Measurements from ENCODE around the gene NBEA. TPM values are rescaled to one million over a fixed set of nuclear protein-coding genes. Genes with fewer than 3 reads are reported as not detected.

Gene NBEA
- total RNA-seq, 1 experiment from 2014 or later, result 3.3 TPM

DNA sequence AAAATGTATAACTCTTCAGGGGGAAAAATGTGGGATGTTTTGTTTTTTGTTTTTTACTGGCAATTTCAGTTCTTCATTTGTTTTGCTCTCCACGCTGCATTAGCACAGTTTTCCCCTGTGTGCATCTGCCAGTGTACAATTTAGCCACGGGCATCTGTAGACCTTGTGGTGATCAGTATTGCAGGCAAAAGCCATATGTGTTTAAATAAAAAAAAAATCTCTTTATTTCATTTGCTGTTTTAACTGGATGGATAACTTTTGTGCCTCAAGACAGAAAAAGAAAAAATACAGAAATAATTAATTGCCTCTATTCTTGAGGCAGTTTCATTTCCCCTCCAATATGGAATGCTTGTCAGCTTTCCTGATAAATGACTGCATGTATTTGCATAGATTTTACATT, 542.3 kb downstream of the NBEA start:
- no peaks in the 10 kb centered on the region for H3K4me1 Mint-ChIP-seq (ENCODE audit: insufficient read depth, unreplicated experiment)
- POLR2A ChIA-PET, result interaction anchor here (0.6 kb wide), 1 partner anchor 33 kb away, joined by 3 read pairs; no protein-coding TSS in a partner anchor
- H3K9me3 Mint-ChIP-seq (ENCODE audit: unreplicated experiment), result no peaks in the 10 kb centered on the region
- H3K27ac Mint-ChIP-seq (ENCODE audit: low read depth, unreplicated experiment), result no peak overlapping the region
- no peaks in the 10 kb centered on the region for H3K36me3 Mint-ChIP-seq (ENCODE audit: insufficient read depth, unreplicated experiment)
- intact Hi-C loops (cut with micrococcal nuclease), result no loop called here
- no peak for TF ChIP-seq CTCF (IDR thresholded peaks at IDR 0.05; ENCODE audit: unreplicated experiment)
- H3K4me3 Mint-ChIP-seq (ENCODE audit: unreplicated experiment), result no peak overlapping the region
- CTCF ChIA-PET, result interaction anchor here (0.7 kb wide), 1 partner anchor 20 kb away, joined by 4 read pairs; no protein-coding TSS in a partner anchor
- no peaks in the 10 kb centered on the region for H3K27me3 Mint-ChIP-seq (ENCODE audit: insufficient read depth, unreplicated experiment)
- BruUV-seq (replicated peaks), result no TSS peak
- no peak for DNase-seq (ENCODE audit: unreplicated experiment)

DNA sequence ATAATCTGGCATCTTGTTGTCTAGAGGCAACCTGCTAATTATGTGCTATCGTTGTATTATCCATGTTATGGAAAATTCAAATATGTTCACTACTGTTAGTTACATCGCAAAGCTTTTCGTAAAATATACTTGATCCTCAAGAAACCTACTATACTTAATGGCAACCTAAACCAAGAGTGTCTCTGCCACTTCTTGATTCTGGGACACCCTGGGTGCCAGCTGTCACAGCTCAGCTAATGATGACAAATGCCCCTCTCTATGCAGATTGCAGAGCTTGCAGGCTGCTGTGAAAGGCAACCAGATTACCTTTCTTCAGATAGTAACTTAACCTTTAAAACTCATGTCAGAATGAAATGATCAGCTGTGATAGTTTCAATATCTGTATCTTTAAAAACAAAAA, 543.4 kb downstream of the NBEA start:
- no peak for TF ChIP-seq CTCF (IDR thresholded peaks at IDR 0.05; ENCODE audit: unreplicated experiment)
- H3K4me3 Mint-ChIP-seq (ENCODE audit: unreplicated experiment), result no peak overlapping the region
- ChIA-PET POLR2A (no interaction called here), CTCF (no interaction called here)
- H3K27me3 Mint-ChIP-seq (ENCODE audit: insufficient read depth, unreplicated experiment), result no peaks in the 10 kb centered on the region
- H3K27ac Mint-ChIP-seq (ENCODE audit: low read depth, unreplicated experiment), result no peak overlapping the region
- no TSS peak for BruUV-seq (replicated peaks)
- no peak for DNase-seq (ENCODE audit: unreplicated experiment)
- H3K36me3 Mint-ChIP-seq (ENCODE audit: insufficient read depth, unreplicated experiment), result no peaks in the 10 kb centered on the region
- no peaks in the 10 kb centered on the region for H3K4me1 Mint-ChIP-seq (ENCODE audit: insufficient read depth, unreplicated experiment)
- intact Hi-C loops (cut with micrococcal nuclease), result no loop called here
- no peaks in the 10 kb centered on the region for H3K9me3 Mint-ChIP-seq (ENCODE audit: unreplicated experiment)

DNA sequence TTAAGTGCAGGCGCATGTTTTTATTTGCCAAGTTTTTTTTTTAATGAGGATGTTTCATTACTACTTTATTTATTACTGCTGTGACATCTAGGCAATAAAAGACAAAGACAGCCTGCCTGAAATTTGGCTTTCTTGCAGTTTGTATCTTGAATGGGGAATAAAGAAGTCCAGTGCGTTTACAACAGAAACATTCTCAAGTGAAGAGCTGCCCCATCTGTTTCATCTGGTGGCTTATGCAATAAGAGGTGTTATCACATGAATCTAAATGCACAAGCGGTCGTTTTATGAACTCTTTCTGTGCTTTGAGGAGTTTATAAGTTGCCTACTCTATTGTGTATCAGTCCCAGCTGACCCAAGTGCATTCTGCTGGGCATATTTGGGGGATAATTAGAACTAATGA, 547.0 kb downstream of the NBEA start:
- no peak overlapping the region for H3K27ac Mint-ChIP-seq (ENCODE audit: low read depth, unreplicated experiment)
- DNase-seq (ENCODE audit: unreplicated experiment), result no peak
- H3K9me3 Mint-ChIP-seq (ENCODE audit: unreplicated experiment), result no peaks in the 10 kb centered on the region
- intact Hi-C loops (cut with micrococcal nuclease), result no loop called here
- H3K27me3 Mint-ChIP-seq (ENCODE audit: insufficient read depth, unreplicated experiment), result no peaks in the 10 kb centered on the region
- CTCF ChIA-PET, result no interaction called here
- H3K36me3 Mint-ChIP-seq (ENCODE audit: insufficient read depth, unreplicated experiment), result no peaks in the 10 kb centered on the region
- no peak for TF ChIP-seq CTCF (IDR thresholded peaks at IDR 0.05; ENCODE audit: unreplicated experiment)
- BruUV-seq (replicated peaks), result no TSS peak
- H3K4me3 Mint-ChIP-seq (ENCODE audit: unreplicated experiment), result no peak overlapping the region
- no peaks in the 10 kb centered on the region for H3K4me1 Mint-ChIP-seq (ENCODE audit: insufficient read depth, unreplicated experiment)
- POLR2A ChIA-PET, result no interaction called here

DNA sequence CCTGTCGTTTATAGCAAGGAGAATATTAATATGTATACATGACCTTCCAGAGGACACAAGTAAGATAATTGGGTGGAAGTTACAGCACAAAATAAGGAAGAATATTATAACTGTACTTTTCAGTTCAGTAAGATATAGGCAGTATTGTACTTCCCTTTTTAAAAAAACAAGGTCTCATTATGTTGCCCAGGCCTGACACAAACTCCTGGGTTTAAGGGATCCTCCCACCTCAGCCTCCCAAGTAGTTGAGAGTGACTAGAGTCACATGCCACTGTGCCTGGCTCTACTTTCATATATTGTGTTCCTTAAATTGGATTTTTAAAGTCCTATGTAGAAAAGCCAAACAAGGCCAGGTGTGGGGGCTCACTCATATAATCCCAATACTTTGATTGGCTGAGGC, 553.9 kb downstream of the NBEA start:
- intact Hi-C loops (cut with micrococcal nuclease), result no loop called here
- H3K27me3 Mint-ChIP-seq (ENCODE audit: insufficient read depth, unreplicated experiment), result no peaks in the 10 kb centered on the region
- no peaks in the 10 kb centered on the region for H3K9me3 Mint-ChIP-seq (ENCODE audit: unreplicated experiment)
- H3K36me3 Mint-ChIP-seq (ENCODE audit: insufficient read depth, unreplicated experiment), result no peaks in the 10 kb centered on the region
- ChIA-PET POLR2A (no interaction called here), CTCF (interaction anchor here (0.9 kb wide), 1 partner anchor 48 kb away, joined by 4 read pairs; no protein-coding TSS in a partner anchor)
- no peak for DNase-seq (ENCODE audit: unreplicated experiment)
- no TSS peak for BruUV-seq (replicated peaks)
- no peak overlapping the region for H3K4me3 Mint-ChIP-seq (ENCODE audit: unreplicated experiment)
- TF ChIP-seq CTCF (IDR thresholded peaks at IDR 0.05; ENCODE audit: unreplicated experiment), result no peak
- no peak overlapping the region for H3K27ac Mint-ChIP-seq (ENCODE audit: low read depth, unreplicated experiment)
- H3K4me1 Mint-ChIP-seq (ENCODE audit: insufficient read depth, unreplicated experiment), result no peaks in the 10 kb centered on the region

Measured in MCF 10A (cell line).